ENCODE results near the gene MAP2K3. TPM values are rescaled to one million over a fixed set of nuclear protein-coding genes. Genes with fewer than 3 reads are reported as not detected.

The MAP2K3 gene
- polyA plus RNA-seq, 1 experiment = 41.8 TPM

DNA sequence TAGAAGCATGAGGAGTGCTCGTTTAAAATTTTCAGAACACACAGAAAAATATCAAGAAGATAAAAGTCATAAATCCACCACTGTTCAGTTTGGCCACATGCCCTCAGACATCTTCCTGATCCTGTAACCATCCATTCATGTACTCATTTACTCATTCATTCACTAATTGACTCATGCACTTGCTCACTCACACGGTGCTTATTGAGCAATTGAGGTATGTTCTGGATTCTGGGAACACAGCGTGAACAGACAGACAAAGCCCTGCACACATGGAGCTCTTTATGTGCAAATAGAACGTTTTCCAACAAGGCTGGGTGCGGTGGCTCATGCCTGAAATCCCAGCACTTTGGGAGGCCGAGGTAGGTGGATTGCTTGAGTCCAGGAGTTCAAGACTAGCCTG, 21.1 kb upstream of the MAP2K3 start:
- TF ChIP-seq, protein P1, sequence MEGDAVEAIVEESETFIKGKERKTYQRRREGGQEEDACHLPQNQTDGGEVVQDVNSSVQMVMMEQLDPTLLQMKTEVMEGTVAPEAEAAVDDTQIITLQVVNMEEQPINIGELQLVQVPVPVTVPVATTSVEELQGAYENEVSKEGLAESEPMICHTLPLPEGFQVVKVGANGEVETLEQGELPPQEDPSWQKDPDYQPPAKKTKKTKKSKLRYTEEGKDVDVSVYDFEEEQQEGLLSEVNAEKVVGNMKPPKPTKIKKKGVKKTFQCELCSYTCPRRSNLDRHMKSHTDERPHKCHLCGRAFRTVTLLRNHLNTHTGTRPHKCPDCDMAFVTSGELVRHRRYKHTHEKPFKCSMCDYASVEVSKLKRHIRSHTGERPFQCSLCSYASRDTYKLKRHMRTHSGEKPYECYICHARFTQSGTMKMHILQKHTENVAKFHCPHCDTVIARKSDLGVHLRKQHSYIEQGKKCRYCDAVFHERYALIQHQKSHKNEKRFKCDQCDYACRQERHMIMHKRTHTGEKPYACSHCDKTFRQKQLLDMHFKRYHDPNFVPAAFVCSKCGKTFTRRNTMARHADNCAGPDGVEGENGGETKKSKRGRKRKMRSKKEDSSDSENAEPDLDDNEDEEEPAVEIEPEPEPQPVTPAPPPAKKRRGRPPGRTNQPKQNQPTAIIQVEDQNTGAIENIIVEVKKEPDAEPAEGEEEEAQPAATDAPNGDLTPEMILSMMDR (IDR thresholded peaks at IDR 0.05; ENCODE audit: insufficient read depth, low read depth, low read length) = no peak
- no peak overlapping the region for H3K4me3 ChIP-seq (ENCODE audit: low read depth, low read length)
- POLR2A ChIA-PET = no interaction called here
- H3K36me3 ChIP-seq (ENCODE audit: control insufficient read depth, insufficient read depth, low read length) = no peaks in the 10 kb centered on the region
- CTCF ChIA-PET = interaction anchor here (1.0 kb wide), 1 partner anchor 9 kb away, joined by 4 read pairs; no protein-coding TSS in a partner anchor
- H3K27me3 ChIP-seq (ENCODE audit: control insufficient read depth, insufficient read depth, low read length) = no peaks in the 10 kb centered on the region
- no peak for DNase-seq (ENCODE audit: low read depth)

GRCh38 chr17:21268596-21269188, 15.8 kb upstream of the MAP2K3 start:
- Histone ChIP-seq H3K4me3 (ENCODE audit: low read depth, low read length) (no peak overlapping the region), H3K36me3 (ENCODE audit: control insufficient read depth, insufficient read depth, low read length) (no peaks in the 10 kb centered on the region), H3K27me3 (ENCODE audit: control insufficient read depth, insufficient read depth, low read length) (no peaks in the 10 kb centered on the region)
- POLR2A ChIA-PET = interaction anchor here (0.6 kb wide), 1 partner anchor 212 kb away, joined by 18 read pairs; no protein-coding TSS in a partner anchor
- CTCF ChIA-PET = interaction anchor here (0.6 to 0.7 kb wide), 2 partner anchors 8 to 13 kb away, joined by 3 read pairs; no protein-coding TSS in a partner anchor
- DNase-seq (ENCODE audit: low read depth) = no peak
- TF ChIP-seq, protein P1 (IDR thresholded peaks at IDR 0.05; ENCODE audit: insufficient read depth, low read depth, low read length) = no peak

- DNase-seq (ENCODE audit: low read depth) = no peak
- CTCF ChIA-PET = interaction anchor here (0.6 to 0.7 kb wide), 2 partner anchors 13 to 187 kb away, joined by 3 to 4 read pairs; no protein-coding TSS in a partner anchor
- H3K4me3 ChIP-seq (ENCODE audit: low read depth, low read length) = no peak overlapping the region
- no peaks in the 10 kb centered on the region for H3K36me3 ChIP-seq (ENCODE audit: control insufficient read depth, insufficient read depth, low read length)
- no peaks in the 10 kb centered on the region for H3K27me3 ChIP-seq (ENCODE audit: control insufficient read depth, insufficient read depth, low read length)
- TF ChIP-seq, protein P1 (IDR thresholded peaks at IDR 0.05; ENCODE audit: insufficient read depth, low read depth, low read length) = no peak
- POLR2A ChIA-PET = interaction anchor here (0.6 kb wide), 1 partner anchor 211 kb away, joined by 18 read pairs; no protein-coding TSS in a partner anchor
Measured at GRCh38 chr17:21269394-21269793, 15.1 kb upstream of the MAP2K3 start.

DNA sequence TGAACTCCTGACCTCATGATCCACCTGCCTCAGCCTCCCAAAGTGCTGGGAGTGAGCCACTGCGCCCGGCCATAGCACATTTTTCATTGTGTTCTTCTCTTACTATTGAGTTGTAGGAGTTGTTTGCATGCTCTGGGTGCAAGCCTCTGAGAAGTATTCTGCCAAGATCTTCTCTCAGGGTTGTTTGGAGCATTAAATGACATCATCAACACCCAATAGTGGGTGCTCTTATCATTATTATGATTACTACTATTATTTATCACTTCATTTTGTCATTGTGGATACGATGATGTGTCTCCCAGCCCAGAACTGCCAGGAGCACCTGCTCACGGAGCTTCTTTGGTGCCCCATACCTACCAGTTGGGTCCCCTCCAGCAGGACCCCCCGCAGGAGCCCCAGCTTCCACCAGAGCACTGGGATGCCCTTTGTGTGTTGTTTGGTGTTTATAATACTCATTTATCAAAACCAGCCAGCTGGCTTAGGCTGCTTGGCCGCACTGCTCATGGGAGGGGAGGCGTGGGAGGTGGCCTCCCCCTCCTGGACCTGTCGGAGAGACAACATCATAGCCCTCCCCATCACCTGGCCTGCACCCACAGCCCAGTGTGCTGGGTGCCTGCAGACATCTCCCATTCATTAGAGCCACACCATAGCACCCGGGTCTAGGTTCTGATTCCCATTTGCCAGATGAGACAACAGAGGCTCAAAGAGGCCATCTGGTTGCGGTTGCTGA, 12.9 kb upstream of the MAP2K3 start:
- H3K4me3 ChIP-seq (ENCODE audit: low read depth, low read length) = no peak overlapping the region
- no peaks in the 10 kb centered on the region for H3K27me3 ChIP-seq (ENCODE audit: control insufficient read depth, insufficient read depth, low read length)
- POLR2A ChIA-PET = no interaction called here
- no peaks in the 10 kb centered on the region for H3K36me3 ChIP-seq (ENCODE audit: control insufficient read depth, insufficient read depth, low read length)
- TF ChIP-seq, protein P1 (IDR thresholded peaks at IDR 0.05; ENCODE audit: insufficient read depth, low read depth, low read length) = no peak
- CTCF ChIA-PET = no interaction called here
- no peak for DNase-seq (ENCODE audit: low read depth)

- TF ChIP-seq, protein P1 (IDR thresholded peaks at IDR 0.05; ENCODE audit: insufficient read depth, low read depth, low read length) = no peak
- Histone ChIP-seq H3K27me3 (ENCODE audit: control insufficient read depth, insufficient read depth, low read length) (no peaks in the 10 kb centered on the region), H3K4me3 (ENCODE audit: low read depth, low read length) (no peak overlapping the region), H3K36me3 (ENCODE audit: control insufficient read depth, insufficient read depth, low read length) (no peaks in the 10 kb centered on the region)
- no peak for DNase-seq (ENCODE audit: low read depth)
- ChIA-PET POLR2A (no interaction called here), CTCF (interaction anchor here (1.3 to 1.5 kb wide), 2 partner anchors 153 to 239 kb away, joined by 3 to 4 read pairs; no protein-coding TSS in a partner anchor)
Measured at GRCh38 chr17:21272250-21272649, 12.3 kb upstream of the MAP2K3 start.
